AG20443 (cell line): Measurements from ENCODE around the gene ACIN1.

Source experiments
- DNase-seq: peaks from one replicate; pipeline ENCODE4 v3.0.0; 2012; ENCODE audit warnings: low spot score, mixed read lengths

ACIN1 gene

GRCh38 chr14:23104591-23105347 is 9.8 kb upstream of the ACIN1 start, which contains the start of gene CIROP:
CIROP (minus strand) TSS chr14:23104989; CDS start chr14:23104920, 69 bp downstream.
- DNase-seq = no peak

GRCh38 chr14:23104070-23104590 is 9.2 kb upstream of the ACIN1 start:
- DNase-seq = no peak

GRCh38 chr14:23103581-23103980 is 8.6 kb upstream of the ACIN1 start:
- no peak for DNase-seq

- no peak for DNase-seq
These were observed 7.9 kb upstream of the ACIN1 start for GRCh38 chr14:23102801-23103200.

- no peak for DNase-seq
These were observed 7.2 kb upstream of the ACIN1 start for GRCh38 chr14:23101986-23102625.

- DNase-seq = no peak
These were observed 6.5 kb upstream of the ACIN1 start for GRCh38 chr14:23101213-23101970.

- DNase-seq = no peak
These were observed 4.4 kb upstream of the ACIN1 start for GRCh38 chr14:23099212-23099861.

- no peak for DNase-seq
These were observed 2.9 kb upstream of the ACIN1 start for GRCh38 chr14:23097786-23098185.

GRCh38 chr14:23095196-23096108 is 516 bp upstream of the ACIN1 start, which contains the start of gene C14orf119:
C14orf119 (plus strand) TSS chr14:23095505; CDS start chr14:23097659, 2,154 bp downstream.
- peak; percentile 98 for DNase-seq

- no peak for DNase-seq
These were observed 808 bp downstream of the ACIN1 start for GRCh38 chr14:23093991-23094665.

GRCh38 chr14:23093526-23093925 is 1.4 kb downstream of the ACIN1 start:
- DNase-seq = no peak

GRCh38 chr14:23093104-23093503 is 1.8 kb downstream of the ACIN1 start:
- DNase-seq = no peak

- DNase-seq = no peak
These were observed 3.4 kb downstream of the ACIN1 start for GRCh38 chr14:23091294-23092225.

GRCh38 chr14:23090254-23090636 is 4.7 kb downstream of the ACIN1 start:
- no peak for DNase-seq

- DNase-seq = no peak
These were observed 5.3 kb downstream of the ACIN1 start for GRCh38 chr14:23089498-23090253.

GRCh38 chr14:23086565-23086964 is 8.4 kb downstream of the ACIN1 start:
- no peak for DNase-seq

- peak; percentile 21 for DNase-seq
These were observed 9.5 kb downstream of the ACIN1 start for GRCh38 chr14:23085458-23085857.

GRCh38 chr14:23080474-23080873 is 14.5 kb downstream of the ACIN1 start:
- DNase-seq = no peak
